ENCODE data around the gene XPNPEP3.
"Not testable (repeated sequence)": the region's sequence is repeated elsewhere in the genome, so short reads cannot be mapped to it uniquely, and the experiment has no call there.

XPNPEP3 gene

GRCh38 chr22:40856513-40857308 lies at the start of gene XPNPEP3, which contains the start of gene ST13:
Gene XPNPEP3, plus strand, starts transcription at chr22:40857148. Its CDS starts 34 bp downstream, at chr22:40857182.
Gene ST13, minus strand, starts transcription at chr22:40856639. Its CDS starts 99 bp downstream, at chr22:40856540.
- peak; percentile 84 to 93 for DNase-seq

- no peak for DNase-seq
Measured at GRCh38 chr22:40808018-40808841, 48.7 kb upstream of the XPNPEP3 start.

GRCh38 chr22:40813912-40814315 lies 43.0 kb upstream of the XPNPEP3 start:
- no peak for DNase-seq

GRCh38 chr22:40817737-40818136 lies 39.2 kb upstream of the XPNPEP3 start:
- DNase-seq, result no peak

- DNase-seq, result no peak
Measured at GRCh38 chr22:40818192-40818746, 38.7 kb upstream of the XPNPEP3 start.

GRCh38 chr22:40818747-40819598 lies 38.0 kb upstream of the XPNPEP3 start, which contains the start of gene SLC25A17:
Gene SLC25A17, minus strand, starts transcription at chr22:40819346. Its CDS starts 98 bp downstream, at chr22:40819248.
- DNase-seq, result peak; percentile 78 to 84

GRCh38 chr22:40819599-40820140 lies 37.3 kb upstream of the XPNPEP3 start:
- no peak for DNase-seq

GRCh38 chr22:40823426-40823825 lies 33.5 kb upstream of the XPNPEP3 start:
- DNase-seq, result no peak

- not testable (repeated sequence) for DNase-seq
Measured at GRCh38 chr22:40826292-40826691, 30.7 kb upstream of the XPNPEP3 start.

GRCh38 chr22:40826984-40827741 lies 29.8 kb upstream of the XPNPEP3 start:
- DNase-seq, result no peak

- no peak for DNase-seq
Measured at GRCh38 chr22:40829131-40829530, 27.8 kb upstream of the XPNPEP3 start.

- DNase-seq, result no peak
Measured at GRCh38 chr22:40834619-40835018, 22.3 kb upstream of the XPNPEP3 start.

- DNase-seq, result no peak
Measured at GRCh38 chr22:40838486-40838885, 18.5 kb upstream of the XPNPEP3 start.

- no peak for DNase-seq
Measured at GRCh38 chr22:40844951-40845350, 12.0 kb upstream of the XPNPEP3 start.

- DNase-seq, result not testable (repeated sequence)
Measured at GRCh38 chr22:40845816-40846215, 11.1 kb upstream of the XPNPEP3 start.

- DNase-seq, result no peak
Measured at GRCh38 chr22:40853333-40853732, 3.6 kb upstream of the XPNPEP3 start.

- no peak for DNase-seq
Measured at GRCh38 chr22:40853961-40854360, 3.0 kb upstream of the XPNPEP3 start.

GRCh38 chr22:40855071-40855978 lies 1.6 kb upstream of the XPNPEP3 start:
- DNase-seq, result no peak

GRCh38 chr22:40855979-40856512 lies 902 bp upstream of the XPNPEP3 start:
- DNase-seq, result no peak

- DNase-seq, result no peak
Measured at GRCh38 chr22:40857309-40857855, 434 bp downstream of the XPNPEP3 start.
